ENCODE data around the gene RCAN3.
"Not testable (repeated sequence)": the region's sequence is repeated elsewhere in the genome, so short reads cannot be mapped to it uniquely, and the experiment has no call there.

DNA sequence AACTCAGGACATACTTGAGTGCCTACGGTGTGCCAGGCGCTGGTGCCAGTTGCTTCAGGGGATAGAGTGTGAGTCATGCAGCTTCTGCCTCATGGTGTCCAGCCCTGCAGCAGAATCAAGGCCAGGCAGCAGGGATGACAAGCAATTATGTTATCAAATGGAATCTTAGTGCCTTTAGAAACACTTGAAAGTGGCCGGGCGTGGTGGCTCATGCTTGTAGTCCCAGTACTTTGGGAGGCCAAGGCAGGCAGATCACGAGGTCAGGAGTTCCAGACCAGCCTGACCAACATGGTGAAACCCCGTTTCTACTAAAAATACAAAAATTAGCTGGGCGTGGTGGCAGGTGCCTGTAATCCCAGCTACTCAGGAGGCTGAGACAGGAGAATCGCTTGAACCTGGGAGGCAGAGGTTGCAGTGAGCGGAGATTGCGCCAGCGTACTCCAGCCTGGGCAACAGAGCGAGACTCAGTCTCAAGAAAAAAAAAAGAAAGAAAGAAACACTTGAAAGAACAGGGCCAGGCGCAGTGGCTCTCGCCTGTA lies 13.1 kb downstream of the RCAN3 start:
- TF ChIP-seq, protein P1, sequence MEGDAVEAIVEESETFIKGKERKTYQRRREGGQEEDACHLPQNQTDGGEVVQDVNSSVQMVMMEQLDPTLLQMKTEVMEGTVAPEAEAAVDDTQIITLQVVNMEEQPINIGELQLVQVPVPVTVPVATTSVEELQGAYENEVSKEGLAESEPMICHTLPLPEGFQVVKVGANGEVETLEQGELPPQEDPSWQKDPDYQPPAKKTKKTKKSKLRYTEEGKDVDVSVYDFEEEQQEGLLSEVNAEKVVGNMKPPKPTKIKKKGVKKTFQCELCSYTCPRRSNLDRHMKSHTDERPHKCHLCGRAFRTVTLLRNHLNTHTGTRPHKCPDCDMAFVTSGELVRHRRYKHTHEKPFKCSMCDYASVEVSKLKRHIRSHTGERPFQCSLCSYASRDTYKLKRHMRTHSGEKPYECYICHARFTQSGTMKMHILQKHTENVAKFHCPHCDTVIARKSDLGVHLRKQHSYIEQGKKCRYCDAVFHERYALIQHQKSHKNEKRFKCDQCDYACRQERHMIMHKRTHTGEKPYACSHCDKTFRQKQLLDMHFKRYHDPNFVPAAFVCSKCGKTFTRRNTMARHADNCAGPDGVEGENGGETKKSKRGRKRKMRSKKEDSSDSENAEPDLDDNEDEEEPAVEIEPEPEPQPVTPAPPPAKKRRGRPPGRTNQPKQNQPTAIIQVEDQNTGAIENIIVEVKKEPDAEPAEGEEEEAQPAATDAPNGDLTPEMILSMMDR (IDR thresholded peaks at IDR 0.05) = not testable (repeated sequence)
- not testable (repeated sequence) for TF ChIP-seq EP300, POLR2A (IDR thresholded peaks at IDR 0.05)

All from tibial nerve (tissue), 4 donors.